Measurements from ENCODE around the gene SP9.

The SP9 gene

GRCh38 chr2:174343343-174343622 is 8.5 kb downstream of the SP9 start:
- no peak for TF ChIP-seq CTCF (IDR thresholded peaks at IDR 0.05; ENCODE audit: insufficient read depth, low read length, missing control alignments)
- no peak overlapping the region for H3K4me3 ChIP-seq (ENCODE audit: low read depth, low read length)
- ChIA-PET POLR2A (no interaction called here), CTCF (interaction anchor here (0.8 to 2.7 kb wide), 5 partner anchors 28 to 1315 kb away, joined by 3 to 8 read pairs (median 4); no protein-coding TSS in a partner anchor)
- DNase-seq (ENCODE audit: low read depth, low spot score) = no peak

DNA sequence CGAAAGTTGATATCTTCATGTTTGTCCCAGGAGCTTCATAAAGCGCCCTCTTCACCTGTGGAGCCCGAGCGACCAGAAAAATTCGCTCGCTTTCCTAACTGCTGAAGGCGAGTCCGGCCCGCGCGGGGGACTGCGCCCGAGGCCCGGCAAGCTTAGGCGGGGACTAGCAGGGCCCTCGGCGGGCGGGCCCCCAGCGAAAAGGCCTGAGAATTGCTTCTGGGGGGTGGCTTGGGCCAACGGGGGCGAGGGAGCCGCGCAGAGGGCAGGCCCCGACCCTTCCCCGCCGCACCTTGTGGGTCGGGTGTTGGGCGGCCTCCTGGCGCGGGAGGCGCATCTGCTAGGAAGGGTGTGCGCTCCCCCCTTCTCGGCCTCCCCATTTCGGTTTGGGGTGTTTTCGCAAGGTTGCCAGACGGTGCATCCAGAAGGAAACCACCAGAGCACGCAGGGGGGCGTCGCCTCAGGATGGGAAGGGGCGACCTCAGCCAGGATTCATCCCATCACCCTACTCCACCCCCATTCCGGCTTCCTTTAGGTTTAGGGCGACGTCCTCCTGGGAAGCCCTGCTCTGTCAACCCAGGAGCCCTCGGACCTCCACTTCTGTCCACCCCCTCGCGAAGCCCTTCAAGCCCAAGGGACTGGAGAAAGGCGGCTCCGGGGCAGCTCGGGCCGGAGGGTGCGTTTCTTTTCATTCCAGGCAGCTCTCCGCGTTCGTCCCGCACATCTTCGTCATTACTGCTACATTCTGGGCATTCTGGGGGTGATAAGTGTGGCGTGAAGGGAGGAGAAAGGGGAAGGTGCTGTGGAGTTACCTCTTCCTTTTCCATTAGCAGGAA is 9.1 kb downstream of the SP9 start:
- no peak overlapping the region for H3K4me3 ChIP-seq (ENCODE audit: low read depth, low read length)
- TF ChIP-seq CTCF (IDR thresholded peaks at IDR 0.05; ENCODE audit: insufficient read depth, low read length, missing control alignments) = no peak
- CTCF ChIA-PET = interaction anchor here (0.8 to 2.7 kb wide), 23 partner anchors 13 to 1316 kb away, joined by 3 to 18 read pairs (median 4); no protein-coding TSS in a partner anchor
- no peak for DNase-seq (ENCODE audit: low read depth, low spot score)
- POLR2A ChIA-PET = no interaction called here

DNA sequence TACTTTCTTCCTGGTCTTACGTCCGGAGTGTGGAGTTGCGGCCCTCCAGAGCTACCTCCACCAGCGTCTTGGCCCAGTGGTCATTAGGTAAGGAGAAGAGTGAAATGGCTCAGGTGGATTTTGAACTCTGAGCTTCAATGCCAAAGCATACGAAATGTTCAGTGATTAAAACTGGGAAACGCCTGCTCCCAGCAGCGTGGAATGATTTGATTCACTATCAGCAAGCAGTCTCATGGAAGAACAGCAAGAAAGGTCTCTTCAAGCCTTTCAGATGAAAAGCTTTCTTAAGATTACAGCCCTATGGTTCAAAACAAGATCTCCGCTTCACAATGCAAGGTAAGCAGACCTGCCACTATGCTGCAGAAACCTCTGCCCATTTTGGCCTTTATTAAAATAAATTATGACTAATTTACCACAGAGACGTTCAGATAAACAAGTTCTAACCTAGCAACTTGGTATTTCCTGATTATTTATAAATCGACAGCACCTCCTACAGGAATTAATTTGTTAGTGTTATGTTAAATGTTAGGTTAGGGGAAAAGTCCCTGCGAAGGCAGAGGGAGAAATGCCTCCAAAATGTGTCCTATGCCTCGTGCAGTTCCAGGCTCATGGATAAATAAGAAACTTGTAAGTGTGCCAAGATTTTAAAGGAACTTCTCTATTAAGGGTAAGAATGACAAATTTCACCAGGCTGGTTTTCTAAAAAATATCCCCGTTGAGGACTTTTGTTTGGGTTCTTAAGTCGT is 10.1 kb downstream of the SP9 start:
- ChIA-PET CTCF (interaction anchor here (0.5 to 2.7 kb wide), 19 partner anchors 12 to 945 kb away, joined by 3 to 18 read pairs (median 4); no protein-coding TSS in a partner anchor), POLR2A (no interaction called here)
- H3K4me3 ChIP-seq (ENCODE audit: low read depth, low read length) = no peak overlapping the region
- TF ChIP-seq CTCF (IDR thresholded peaks at IDR 0.05; ENCODE audit: insufficient read depth, low read length, missing control alignments) = peak; percentile 9
- DNase-seq (ENCODE audit: low read depth, low spot score) = no peak

DNA sequence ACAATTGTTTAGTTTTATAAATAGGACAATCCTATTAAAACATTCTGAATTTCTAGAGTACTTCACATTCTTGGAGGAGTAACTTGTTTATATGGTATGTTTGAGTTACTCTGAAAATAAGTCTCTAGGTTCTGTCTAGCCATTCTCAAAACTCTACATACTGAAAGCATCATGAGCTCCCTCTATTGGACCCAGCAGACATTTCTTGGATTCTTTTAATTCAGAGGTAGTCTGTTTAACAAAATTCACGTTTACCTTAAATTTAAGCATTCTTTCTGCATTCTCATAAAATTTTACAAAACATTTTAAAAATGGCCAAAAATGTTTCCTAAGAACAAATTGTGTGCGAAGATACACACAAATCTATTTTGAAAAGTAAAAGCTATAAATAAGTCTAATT is 15.3 kb downstream of the SP9 start:
- POLR2A ChIA-PET = no interaction called here
- CTCF ChIA-PET = interaction anchor here (0.7 to 3.0 kb wide), 7 partner anchors 9 to 1140 kb away, joined by 3 to 12 read pairs (median 5); no protein-coding TSS in a partner anchor
- no peak for DNase-seq (ENCODE audit: low read depth, low spot score)
- no peak overlapping the region for H3K4me3 ChIP-seq (ENCODE audit: low read depth, low read length)
- TF ChIP-seq CTCF (IDR thresholded peaks at IDR 0.05; ENCODE audit: insufficient read depth, low read length, missing control alignments) = peak; percentile 42

DNA sequence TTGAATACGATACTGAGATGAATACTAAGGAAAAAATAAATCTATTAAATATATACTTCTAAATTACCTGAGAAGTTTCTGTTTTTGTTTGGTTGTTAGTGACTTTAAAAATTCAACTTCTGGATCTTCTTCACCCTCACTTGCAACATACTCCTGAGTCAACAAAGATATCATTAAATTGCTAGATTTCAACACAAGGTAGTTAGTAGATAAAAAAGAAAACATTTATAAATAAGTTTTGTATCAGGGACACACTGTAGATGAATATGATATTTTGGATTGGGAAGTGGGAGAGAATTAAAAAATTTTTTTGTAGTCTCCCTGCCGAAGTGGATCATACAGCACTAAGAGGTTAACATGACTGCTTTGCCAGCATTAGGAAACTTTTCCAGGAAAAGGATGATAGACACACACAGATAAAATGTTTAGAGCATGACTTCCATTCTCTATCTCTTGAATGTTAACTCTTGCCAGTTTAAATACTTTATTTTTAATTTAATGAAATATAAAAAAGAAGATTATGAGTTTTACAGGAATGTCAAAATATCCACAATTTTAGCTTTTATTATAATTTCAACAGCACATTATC is 15.9 kb downstream of the SP9 start:
- no peak for TF ChIP-seq CTCF (IDR thresholded peaks at IDR 0.05; ENCODE audit: insufficient read depth, low read length, missing control alignments)
- POLR2A ChIA-PET = no interaction called here
- DNase-seq (ENCODE audit: low read depth, low spot score) = no peak
- CTCF ChIA-PET = interaction anchor here (0.7 to 3.0 kb wide), 7 partner anchors 9 to 1141 kb away, joined by 3 to 12 read pairs (median 5); no protein-coding TSS in a partner anchor
- H3K4me3 ChIP-seq (ENCODE audit: low read depth, low read length) = no peak overlapping the region

DNA sequence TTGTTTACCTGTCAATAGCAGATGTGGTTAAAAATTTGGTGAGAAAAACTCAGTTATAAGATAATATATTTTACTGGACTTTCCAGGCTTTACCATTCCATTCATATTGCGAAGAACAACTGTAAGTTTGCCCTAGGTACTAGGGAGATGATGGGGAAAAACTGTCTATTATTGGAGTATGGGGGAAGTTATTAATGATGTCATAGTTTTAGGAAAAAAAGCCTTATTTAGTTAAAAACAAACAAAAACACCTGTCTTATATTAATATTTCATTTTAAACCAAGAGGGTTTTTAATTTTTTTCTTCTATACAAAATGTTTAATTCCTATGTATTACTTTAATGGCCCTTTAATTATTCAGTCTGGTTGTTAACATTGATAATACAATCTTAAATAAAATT is 18.2 kb downstream of the SP9 start:
- DNase-seq (ENCODE audit: low read depth, low spot score) = no peak
- no peak for TF ChIP-seq CTCF (IDR thresholded peaks at IDR 0.05; ENCODE audit: insufficient read depth, low read length, missing control alignments)
- CTCF ChIA-PET = interaction anchor here (0.6 kb wide), 1 partner anchor 9 kb away, joined by 3 read pairs; no protein-coding TSS in a partner anchor
- no peak overlapping the region for H3K4me3 ChIP-seq (ENCODE audit: low read depth, low read length)
- POLR2A ChIA-PET = no interaction called here
